ENCODE data around the gene IGSF11.

- no peak for TF ChIP-seq TEAD4 (IDR thresholded peaks at IDR 0.05)
- no peak for TF ChIP-seq REST (IDR thresholded peaks at IDR 0.05; ENCODE audit: low read depth)
- TF ChIP-seq EP300 (IDR thresholded peaks at IDR 0.05; ENCODE audit: borderline replicate concordance): no peak
- TF ChIP-seq TCF12 (IDR thresholded peaks at IDR 0.05; ENCODE audit: low read depth): no peak
These were observed 1.0 kb downstream of the IGSF11 start for GRCh38 chr3:119033393-119034255.

Measured in Ishikawa (cell line).